Astrocyte of the spinal cord (primary cell): Measurements from ENCODE around the gene CCDC12.

Experiments used
- DNase-seq: peaks from one replicate; pipeline ENCODE4 v3.0.0; 2011; ENCODE audit warnings: low read depth, low spot score
- H3K4me3 ChIP-seq: 2 replicates; pipeline ENCODE4 v1.5.1; 2011; ENCODE audit warnings: low read depth, mild to moderate bottlenecking, low read length, moderate library complexity
- CTCF ChIP-seq: IDR thresholded peaks from 2 replicates; pipeline ENCODE4 v1.5.1; 2012; ENCODE audit warnings: low read depth, mild to moderate bottlenecking, low read length, inconsistent platforms
- in situ Hi-C: cut with HindIII; loops from 2 replicates; pipeline ENCODE4 v1.10.0; 2017; ENCODE audit warnings: low sequenced_read_pairs

The CCDC12 gene

GRCh38 chr3:47004369-47005211, 28.0 kb upstream of the CCDC12 start:
- TF ChIP-seq CTCF, result no peak
- in situ Hi-C loops, result no loop called here
- H3K4me3 ChIP-seq, result no peak overlapping the region
- DNase-seq, result no peak

GRCh38 chr3:47003461-47004368, 27.2 kb upstream of the CCDC12 start:
- no peak for DNase-seq
- H3K4me3 ChIP-seq, result no peak overlapping the region
- in situ Hi-C loops, result no loop called here
- TF ChIP-seq CTCF, result no peak

- no peak for DNase-seq
- TF ChIP-seq CTCF, result no peak
Measured at GRCh38 chr3:47003056-47003410, 26.5 kb upstream of the CCDC12 start.

GRCh38 chr3:47002171-47003055, 25.9 kb upstream of the CCDC12 start:
- DNase-seq, result no peak
- no peak for TF ChIP-seq CTCF
- H3K4me3 ChIP-seq, result no peak overlapping the region
- in situ Hi-C loops, result no loop called here

More at GRCh38 chr3:47003056-47003410, 26.5 kb upstream of the CCDC12 start:
- H3K4me3 ChIP-seq, result no peak overlapping the region
- in situ Hi-C loops, result no loop called here

- no peak overlapping the region for H3K4me3 ChIP-seq
- no peak for TF ChIP-seq CTCF
- in situ Hi-C loops, result no loop called here
- DNase-seq, result no peak
Measured at GRCh38 chr3:47001731-47002170, 25.2 kb upstream of the CCDC12 start.
